ENCODE results near the gene DENND1A.

- TF ChIP-seq CTCF (IDR thresholded peaks at IDR 0.05) (no peak), POLR2A (IDR thresholded peaks at IDR 0.05) (no peak)
Observed at GRCh38 chr9:123346026-123346425, 583.9 kb downstream of the DENND1A start.
